Right lobe of liver (tissue), 6 donors: ENCODE measurements around the gene CATSPER2. TPM values are rescaled to one million over a fixed set of nuclear protein-coding genes. Genes with fewer than 3 reads are reported as not detected.
"Not testable (repeated sequence)": the region's sequence is repeated elsewhere in the genome, so short reads cannot be mapped to it uniquely, and the experiment has no call there.

Experiments used
- ATAC-seq, 4 donors: fragments of 200-7000 bp; cut with Tn5 transposase; one replicate each; pipeline ENCODE4 v1.9.1; 2020; ENCODE audit warnings: mild to moderate bottlenecking in 4 of 4, moderate library complexity in 4 of 4
- DNase-seq, 3 donors: peaks; one replicate each; pipeline ENCODE4 v3.0.0-alpha.2; 2020
- H3K27ac ChIP-seq, 3 donors: fragments of 200-600 bp; one replicate each; pipeline ENCODE4 v1.8.0; 2022
- H3K27me3 ChIP-seq, 2 donors: fragments of 200-600 bp; one replicate each; pipeline ENCODE4 v1.8.0; 2022
- H3K36me3 ChIP-seq, 4 donors: fragments of 200-600 bp; sonication (generic) in 1 of 4; one replicate each; pipeline versions ENCODE4 v1.5.1 to v1.8.0; 2017 to 2022; ENCODE audit warnings: control low read depth in 1 of 4
- H3K4me1 ChIP-seq, 4 donors: fragments of 200-600 bp; sonication (generic) in 1 of 4; one replicate each; pipeline versions ENCODE4 v1.5.1 to v1.8.0; 2017 to 2022; ENCODE audit warnings: control low read depth in 1 of 4
- H3K4me3 ChIP-seq, 3 donors: fragments of 200-600 bp; one replicate each; pipeline ENCODE4 v1.8.0; 2022
- H3K9me3 ChIP-seq, 4 donors: fragments of 200-600 bp; sonication (generic) in 1 of 4; one replicate each; pipeline versions ENCODE4 v1.5.1 to v1.8.0; 2017 to 2022; ENCODE audit warnings: control low read depth in 1 of 4
- POLR2A ChIP-seq: fragments of 450-650 bp; IDR thresholded peaks from one replicate; pipeline ENCODE4 v1.6.1; 2017; ENCODE audit warnings: antibody characterized with exemption, mild to moderate bottlenecking
- WGBS: methylation state at CpG from one replicate; pipeline ENCODE4 v1.1.6; 2018; ENCODE audit warnings: low coverage, low lambda C conversion rate; ENCODE audit not compliant: insufficient coverage; ENCODE audit errors: missing lambda C conversion rate; 5-methylcytosine and 5-hydroxymethylcytosine counted together
- intact Hi-C, 2 donors: fragments of 100-400 bp; cut with DNase I; formaldehyde crosslinking; loops; one replicate each; pipeline versions ENCODE4 v1.11.2 to v1.14.1; 2022
- long read RNA-seq: library from polyadenylated mRNA; unstranded; transcript quantifications from one replicate; pipeline ENCODE4 v2.0.0, GENCODE V29; 2019
- total RNA-seq, 6 experiments: library from RNA; depleted of rRNA in 2 of 6; stranded (reverse); fragments of >200 nt in 2 of 6; fragmentation: NEBNext Ultra II Directional in 3 of 6; extraction: Animal tissue kit (Norgen Biotek cat#: 25700) in 3 of 6; gene quantifications; one replicate each; pipeline versions ENCODE4 v1.1.0 to v1.2.4, GENCODE V29; 2016 to 2023
- TF ChIP-seq, protein P1 (sequence below), 4 donors: fragments of 200-600 bp in 3 of 4; fragments of 450-650 bp in 1 of 4; IDR thresholded peaks; one replicate each; pipeline versions ENCODE4 v1.5.1 to v1.8.0; 2016 to 2022; ENCODE audit warnings: antibody characterized with exemption in 4 of 4, mild to moderate bottlenecking in 2 of 4
- donor health status: DM: no; HTN: yes; CAD: no.
- donor health status: DM: no; HTN: no; CAD: no.
- donor health status: DM: no; HTN: no; CAD: no.
- donor health status: DM: no; HTN: yes; CAD: no.
- donor health status: DM: no; HTN: yes; CAD: no.

Gene CATSPER2
- total RNA-seq: 1 to 10 TPM in 4 of 6 experiments, under 1 TPM in 2; 0.74 to 3.2 (median 1.9) TPM
- long read RNA-seq: 0 reads

DNA sequence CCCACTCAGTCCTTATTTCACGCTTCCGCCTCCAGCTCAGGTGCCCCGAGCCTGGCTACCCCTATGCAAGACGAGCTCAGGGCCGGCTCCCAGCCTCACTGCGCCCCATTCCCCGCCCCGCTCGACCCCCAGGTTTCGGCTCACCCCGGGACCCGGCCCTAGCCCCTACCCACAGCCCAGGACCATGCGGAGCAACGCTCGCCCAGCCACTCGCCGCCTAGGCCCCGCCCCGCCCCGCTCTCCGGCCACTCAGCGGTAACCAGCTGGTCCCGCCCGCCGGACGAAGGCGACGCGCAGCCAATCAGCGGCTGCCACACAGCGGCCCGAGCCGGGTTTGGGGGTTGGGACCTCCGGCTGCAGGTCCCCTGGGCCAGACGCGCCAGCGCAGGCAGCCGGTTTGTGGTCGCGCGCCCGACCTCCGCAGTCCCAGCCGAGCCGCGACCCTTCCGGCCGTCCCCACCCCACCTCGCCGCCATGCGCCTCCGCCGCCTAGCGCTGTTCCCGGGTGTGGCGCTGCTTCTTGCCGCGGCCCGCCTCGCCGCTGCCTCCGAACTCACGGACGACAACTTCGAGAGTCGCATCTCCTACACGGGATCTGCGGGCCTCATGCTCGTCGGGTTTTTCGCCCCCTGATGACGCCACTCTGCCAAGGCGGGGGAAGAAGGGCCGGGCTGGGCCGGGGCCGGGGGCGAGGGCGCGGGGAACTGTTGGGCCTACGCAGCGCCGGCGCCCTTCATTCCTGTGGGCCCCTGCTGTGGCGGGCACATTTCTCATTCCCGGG lies at the start of gene CATSPER2:
Gene CATSPER2, minus strand, starts transcription at position 196 of the 781 bp plus-strand sequence. CDS start 783 bp downstream, outside the sequence.
- intact Hi-C loops: no loop called here
- ATAC-seq (peak in 1 of 4 donors; percentile 51), DNase-seq (no peak)
- WGBS: 93% methylated on average over 35 of the region's 85 CpGs
- TF ChIP-seq POLR2A: no peak
- TF ChIP-seq, protein P1, sequence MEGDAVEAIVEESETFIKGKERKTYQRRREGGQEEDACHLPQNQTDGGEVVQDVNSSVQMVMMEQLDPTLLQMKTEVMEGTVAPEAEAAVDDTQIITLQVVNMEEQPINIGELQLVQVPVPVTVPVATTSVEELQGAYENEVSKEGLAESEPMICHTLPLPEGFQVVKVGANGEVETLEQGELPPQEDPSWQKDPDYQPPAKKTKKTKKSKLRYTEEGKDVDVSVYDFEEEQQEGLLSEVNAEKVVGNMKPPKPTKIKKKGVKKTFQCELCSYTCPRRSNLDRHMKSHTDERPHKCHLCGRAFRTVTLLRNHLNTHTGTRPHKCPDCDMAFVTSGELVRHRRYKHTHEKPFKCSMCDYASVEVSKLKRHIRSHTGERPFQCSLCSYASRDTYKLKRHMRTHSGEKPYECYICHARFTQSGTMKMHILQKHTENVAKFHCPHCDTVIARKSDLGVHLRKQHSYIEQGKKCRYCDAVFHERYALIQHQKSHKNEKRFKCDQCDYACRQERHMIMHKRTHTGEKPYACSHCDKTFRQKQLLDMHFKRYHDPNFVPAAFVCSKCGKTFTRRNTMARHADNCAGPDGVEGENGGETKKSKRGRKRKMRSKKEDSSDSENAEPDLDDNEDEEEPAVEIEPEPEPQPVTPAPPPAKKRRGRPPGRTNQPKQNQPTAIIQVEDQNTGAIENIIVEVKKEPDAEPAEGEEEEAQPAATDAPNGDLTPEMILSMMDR (IDR thresholded peaks at IDR 0.05): no peak
- no peak within 1 kb of the TSS for H3K27ac ChIP-seq
- no peaks in the 10 kb centered on the region for H3K27me3 ChIP-seq
- no peaks in the 10 kb centered on the region for H3K36me3 ChIP-seq
- H3K4me1 ChIP-seq: no peaks in the 10 kb centered on the region
- H3K9me3 ChIP-seq: no peaks in the 10 kb centered on the region
- H3K4me3 ChIP-seq: no peak within 1 kb of the TSS

DNA sequence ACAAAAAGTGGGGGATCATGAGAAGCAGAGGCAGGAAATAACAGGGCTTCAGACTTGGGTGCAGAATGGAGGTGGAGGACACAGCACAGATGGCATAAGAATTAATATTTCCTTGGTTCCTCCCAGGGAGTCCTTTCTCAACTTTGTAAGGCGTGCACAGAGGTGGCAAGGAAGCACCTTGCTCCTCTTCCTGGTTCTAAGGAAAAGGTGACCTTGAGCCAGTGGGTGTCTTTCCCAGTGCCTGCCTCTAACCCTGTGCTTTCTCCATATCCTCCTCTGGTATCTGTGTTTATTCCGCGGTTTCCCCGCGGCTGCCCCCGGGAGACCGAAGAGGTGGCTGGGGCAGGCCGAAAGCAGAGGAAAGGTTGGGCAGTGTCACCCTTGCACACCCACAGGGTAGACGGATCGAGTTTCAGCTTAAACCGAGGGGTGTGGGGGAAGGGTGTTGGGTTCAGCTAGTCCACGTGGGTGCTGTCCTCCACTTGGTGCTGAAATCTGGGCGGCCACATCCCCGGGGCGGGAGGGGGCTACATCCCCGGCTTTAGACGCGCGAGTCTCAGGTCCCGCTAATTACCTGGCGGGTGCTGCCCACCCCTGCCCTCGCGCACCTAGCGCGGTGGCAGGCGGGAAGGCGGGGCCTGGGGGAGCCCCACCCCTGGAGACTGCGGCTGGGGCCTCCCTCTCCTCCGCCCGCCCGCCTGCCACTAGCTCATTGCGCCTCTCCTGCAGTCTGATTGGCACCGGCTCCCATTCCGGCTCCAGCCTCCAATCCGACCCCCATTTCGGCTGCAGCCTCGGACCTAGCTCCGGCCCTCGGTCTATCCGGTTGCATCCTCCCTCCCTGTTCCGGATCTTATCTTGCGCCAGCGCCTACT lies 44.7 kb upstream of the CATSPER2 start, which contains the start of gene CKMT1A:
Gene CKMT1A, plus strand, starts transcription at position 712 of the 875 bp plus-strand sequence. CDS start 192 bp downstream, outside the sequence.
- WGBS: no CpG with 5 or more reads among the region's 43 CpGs
- H3K9me3 ChIP-seq, H3K27ac ChIP-seq, DNase-seq, H3K36me3 ChIP-seq, H3K27me3 ChIP-seq, H3K4me1 ChIP-seq, intact Hi-C loops, H3K4me3 ChIP-seq: not testable (repeated sequence)
- ATAC-seq: peak; percentile 10 to 66 (median 54)

GRCh38 chr15:43692679-43693078 lies 44.0 kb upstream of the CATSPER2 start:
- WGBS: 11% methylated on average over 3 of the region's 7 CpGs
- intact Hi-C loops, H3K36me3 ChIP-seq: not testable (repeated sequence)

GRCh38 chr15:43689604-43690301 lies 41.1 kb upstream of the CATSPER2 start:
- H3K9me3 ChIP-seq, H3K4me3 ChIP-seq, H3K4me1 ChIP-seq, H3K27me3 ChIP-seq, H3K27ac ChIP-seq, intact Hi-C loops, DNase-seq, H3K36me3 ChIP-seq: not testable (repeated sequence)
- peak; percentile 98 to 99 (median 98) for ATAC-seq
- WGBS: no CpG with 5 or more reads among the region's 54 CpGs

More at GRCh38 chr15:43692679-43693078, 44.0 kb upstream of the CATSPER2 start:
- not testable (repeated sequence) for H3K27me3 ChIP-seq, H3K27ac ChIP-seq, H3K9me3 ChIP-seq, DNase-seq, ATAC-seq, H3K4me1 ChIP-seq, H3K4me3 ChIP-seq

GRCh38 chr15:43674175-43674574 lies 25.5 kb upstream of the CATSPER2 start:
- ATAC-seq, DNase-seq, H3K4me1 ChIP-seq, H3K27ac ChIP-seq, H3K9me3 ChIP-seq, H3K4me3 ChIP-seq, intact Hi-C loops, H3K36me3 ChIP-seq, H3K27me3 ChIP-seq: not testable (repeated sequence)
- WGBS: no CpG with 5 or more reads among the region's 1 CpG

- ATAC-seq, intact Hi-C loops, H3K4me3 ChIP-seq, H3K36me3 ChIP-seq, H3K9me3 ChIP-seq, H3K27me3 ChIP-seq, DNase-seq, H3K27ac ChIP-seq, H3K4me1 ChIP-seq: not testable (repeated sequence)
- WGBS: no CpG with 5 or more reads among the region's 1 CpG
These were observed 17.5 kb upstream of the CATSPER2 start for GRCh38 chr15:43666177-43666576.

GRCh38 chr15:43663333-43663732 lies 14.7 kb upstream of the CATSPER2 start:
- intact Hi-C loops, H3K4me3 ChIP-seq, H3K27me3 ChIP-seq, ATAC-seq, H3K27ac ChIP-seq, H3K4me1 ChIP-seq, H3K9me3 ChIP-seq, DNase-seq, H3K36me3 ChIP-seq: not testable (repeated sequence)
- WGBS: no CpG with 5 or more reads among the region's 8 CpGs

GRCh38 chr15:43662293-43662692 lies 13.6 kb upstream of the CATSPER2 start:
- H3K9me3 ChIP-seq, DNase-seq, H3K36me3 ChIP-seq, H3K4me1 ChIP-seq, H3K27me3 ChIP-seq, intact Hi-C loops, ATAC-seq, H3K4me3 ChIP-seq, H3K27ac ChIP-seq: not testable (repeated sequence)
- no CpG with 5 or more reads among the region's 2 CpGs for WGBS

DNA sequence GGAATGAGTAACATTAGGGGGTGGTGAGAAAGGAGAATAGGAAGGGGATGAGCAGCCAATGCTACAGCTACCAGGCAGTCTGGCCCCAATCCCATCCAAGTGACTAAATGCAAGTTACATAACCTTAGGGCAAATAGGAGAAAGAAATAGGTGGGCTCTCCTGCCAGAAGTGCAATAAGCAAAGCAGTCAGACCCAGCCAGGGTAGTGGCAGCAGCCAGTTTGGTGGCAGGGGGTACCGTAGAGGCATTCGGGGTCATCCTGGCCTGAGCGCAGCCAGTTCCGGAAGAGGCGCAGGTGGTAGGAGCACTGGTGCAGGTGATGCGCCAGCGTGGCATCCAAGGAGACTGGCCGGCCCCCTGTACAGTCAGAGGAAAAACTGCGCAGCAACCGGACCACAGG lies 11.1 kb upstream of the CATSPER2 start:
- intact Hi-C loops, H3K27me3 ChIP-seq, DNase-seq, ATAC-seq, H3K4me3 ChIP-seq, H3K36me3 ChIP-seq, H3K9me3 ChIP-seq, H3K27ac ChIP-seq, H3K4me1 ChIP-seq: not testable (repeated sequence)
- no CpG with 5 or more reads among the region's 10 CpGs for WGBS
